SK-N-SH treated with all-trans-retinoic acid at 6 μM for 48 hours (cell line): ENCODE results near the gene STPG3.

Experiments used
- ARNTL ChIP-seq: fragments of 450-650 bp; formaldehyde crosslinking; IDR thresholded peaks from 2 replicates; pipeline ENCODE4 v1.5.0; 2020; ENCODE audit warnings: low read depth, mild to moderate bottlenecking, moderate library complexity, borderline replicate concordance
- BACH2 ChIP-seq: fragments of 250-450 bp; sonication (Bioruptor Pico); IDR thresholded peaks from 2 replicates; pipeline ENCODE4 v1.9.0; 2021; ENCODE audit warnings: mild to moderate bottlenecking, borderline replicate concordance
- CREB5 ChIP-seq: fragments of 250-450 bp; sonication (Bioruptor Pico); IDR thresholded peaks from 2 replicates; pipeline ENCODE4 v1.5.1; 2020; ENCODE audit warnings: low read depth, mild to moderate bottlenecking, moderate library complexity
- CSRNP3 ChIP-seq: fragments of 250-450 bp; sonication (Bioruptor Pico); IDR thresholded peaks from 2 replicates; pipeline ENCODE4 v1.5.1; 2021; ENCODE audit warnings: mild to moderate bottlenecking, moderate library complexity
- ISL1 ChIP-seq: fragments of 250-450 bp; sonication (Bioruptor Pico); IDR thresholded peaks from 2 replicates; pipeline ENCODE4 v2.1.2; 2022; ENCODE audit warnings: mild to moderate bottlenecking, moderate library complexity
- POU6F1 ChIP-seq: fragments of 250-450 bp; sonication (Bioruptor Pico); IDR thresholded peaks from 2 replicates; pipeline ENCODE4 v1.8.0; 2021; ENCODE audit warnings: low read depth, mild to moderate bottlenecking, moderate library complexity, borderline replicate concordance
- RARB ChIP-seq: fragments of 250-450 bp; sonication (Bioruptor Pico); IDR thresholded peaks from 2 replicates; pipeline ENCODE4 v1.8.0; 2021; ENCODE audit warnings: mild to moderate bottlenecking, moderate library complexity
- SNAI2 ChIP-seq: fragments of 250-450 bp; sonication (Bioruptor Pico); IDR thresholded peaks from 2 replicates; pipeline ENCODE4 v1.5.0; 2020; ENCODE audit warnings: mild to moderate bottlenecking, moderate library complexity
- TOX ChIP-seq: fragments of 250-450 bp; sonication (Bioruptor Pico); IDR thresholded peaks from 2 replicates; pipeline ENCODE4 v1.8.0; 2021; ENCODE audit warnings: mild to moderate bottlenecking, moderate library complexity, borderline replicate concordance
- ZC3H10 ChIP-seq: fragments of 250-450 bp; sonication (Bioruptor Pico); IDR thresholded peaks from 2 replicates; pipeline ENCODE4 v1.5.1; 2021; ENCODE audit warnings: mild to moderate bottlenecking, moderate library complexity
- ZFP3 ChIP-seq: fragments of 250-450 bp; sonication (Bioruptor Pico); IDR thresholded peaks from 2 replicates; pipeline ENCODE4 v1.5.0; 2020; ENCODE audit warnings: mild to moderate bottlenecking, moderate library complexity
- ZNF8 ChIP-seq: fragments of 450-650 bp; formaldehyde crosslinking; IDR thresholded peaks from 2 replicates; pipeline ENCODE4 v1.5.0; 2020; ENCODE audit warnings: mild to moderate bottlenecking, moderate library complexity
- TF ChIP-seq, protein P1 (sequence below): fragments of 250-450 bp; sonication (Bioruptor Pico); IDR thresholded peaks from 2 replicates; pipeline ENCODE4 v1.5.0; 2020; ENCODE audit warnings: mild to moderate bottlenecking, moderate library complexity
- TF ChIP-seq, protein P2 (sequence below): fragments of 250-450 bp; sonication (Bioruptor Pico); IDR thresholded peaks from 2 replicates; pipeline ENCODE4 v1.8.0; 2020; ENCODE audit warnings: mild to moderate bottlenecking, moderate library complexity, borderline replicate concordance

DNA sequence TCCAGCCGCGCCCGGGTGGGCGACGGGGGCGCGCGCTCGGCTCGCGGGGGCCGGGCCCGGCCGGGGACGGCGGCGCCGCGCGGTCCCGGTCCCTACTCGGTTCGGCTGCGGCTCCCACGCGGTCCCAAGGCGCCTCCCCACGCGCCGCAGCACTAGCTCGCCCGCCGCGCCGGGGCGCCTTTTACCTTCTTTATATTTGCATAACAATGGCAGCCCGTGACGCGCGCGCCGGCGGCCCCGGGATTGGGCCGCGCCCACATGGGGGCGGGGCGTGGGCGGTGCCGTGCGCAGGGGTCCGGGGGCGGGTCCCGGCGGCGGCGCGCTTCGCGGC, 51.0 kb downstream of the STPG3 start, which contains the start of gene NRARP:
- TF ChIP-seq BACH2 (CRISPR knock-in tag) (no peak), ZC3H10 (no peak), CREB5 (CRISPR knock-in tag) (no peak), RARB (CRISPR knock-in tag) (no peak), ARNTL (CRISPR knock-in tag) (no peak), TOX (CRISPR knock-in tag) (no peak), POU6F1 (CRISPR knock-in tag) (no peak), ISL1 (CRISPR knock-in tag) (no peak), ZNF8 (no peak), ZFP3 (no peak), CSRNP3 (CRISPR knock-in tag) (no peak), SNAI2 (CRISPR knock-in tag) (no peak)
- TF ChIP-seq, protein P1, sequence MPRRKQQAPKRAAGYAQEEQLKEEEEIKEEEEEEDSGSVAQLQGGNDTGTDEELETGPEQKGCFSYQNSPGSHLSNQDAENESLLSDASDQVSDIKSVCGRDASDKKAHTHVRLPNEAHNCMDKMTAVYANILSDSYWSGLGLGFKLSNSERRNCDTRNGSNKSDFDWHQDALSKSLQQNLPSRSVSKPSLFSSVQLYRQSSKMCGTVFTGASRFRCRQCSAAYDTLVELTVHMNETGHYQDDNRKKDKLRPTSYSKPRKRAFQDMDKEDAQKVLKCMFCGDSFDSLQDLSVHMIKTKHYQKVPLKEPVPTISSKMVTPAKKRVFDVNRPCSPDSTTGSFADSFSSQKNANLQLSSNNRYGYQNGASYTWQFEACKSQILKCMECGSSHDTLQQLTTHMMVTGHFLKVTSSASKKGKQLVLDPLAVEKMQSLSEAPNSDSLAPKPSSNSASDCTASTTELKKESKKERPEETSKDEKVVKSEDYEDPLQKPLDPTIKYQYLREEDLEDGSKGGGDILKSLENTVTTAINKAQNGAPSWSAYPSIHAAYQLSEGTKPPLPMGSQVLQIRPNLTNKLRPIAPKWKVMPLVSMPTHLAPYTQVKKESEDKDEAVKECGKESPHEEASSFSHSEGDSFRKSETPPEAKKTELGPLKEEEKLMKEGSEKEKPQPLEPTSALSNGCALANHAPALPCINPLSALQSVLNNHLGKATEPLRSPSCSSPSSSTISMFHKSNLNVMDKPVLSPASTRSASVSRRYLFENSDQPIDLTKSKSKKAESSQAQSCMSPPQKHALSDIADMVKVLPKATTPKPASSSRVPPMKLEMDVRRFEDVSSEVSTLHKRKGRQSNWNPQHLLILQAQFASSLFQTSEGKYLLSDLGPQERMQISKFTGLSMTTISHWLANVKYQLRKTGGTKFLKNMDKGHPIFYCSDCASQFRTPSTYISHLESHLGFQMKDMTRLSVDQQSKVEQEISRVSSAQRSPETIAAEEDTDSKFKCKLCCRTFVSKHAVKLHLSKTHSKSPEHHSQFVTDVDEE (CRISPR knock-in tag) = no peak
- TF ChIP-seq, protein P2, sequence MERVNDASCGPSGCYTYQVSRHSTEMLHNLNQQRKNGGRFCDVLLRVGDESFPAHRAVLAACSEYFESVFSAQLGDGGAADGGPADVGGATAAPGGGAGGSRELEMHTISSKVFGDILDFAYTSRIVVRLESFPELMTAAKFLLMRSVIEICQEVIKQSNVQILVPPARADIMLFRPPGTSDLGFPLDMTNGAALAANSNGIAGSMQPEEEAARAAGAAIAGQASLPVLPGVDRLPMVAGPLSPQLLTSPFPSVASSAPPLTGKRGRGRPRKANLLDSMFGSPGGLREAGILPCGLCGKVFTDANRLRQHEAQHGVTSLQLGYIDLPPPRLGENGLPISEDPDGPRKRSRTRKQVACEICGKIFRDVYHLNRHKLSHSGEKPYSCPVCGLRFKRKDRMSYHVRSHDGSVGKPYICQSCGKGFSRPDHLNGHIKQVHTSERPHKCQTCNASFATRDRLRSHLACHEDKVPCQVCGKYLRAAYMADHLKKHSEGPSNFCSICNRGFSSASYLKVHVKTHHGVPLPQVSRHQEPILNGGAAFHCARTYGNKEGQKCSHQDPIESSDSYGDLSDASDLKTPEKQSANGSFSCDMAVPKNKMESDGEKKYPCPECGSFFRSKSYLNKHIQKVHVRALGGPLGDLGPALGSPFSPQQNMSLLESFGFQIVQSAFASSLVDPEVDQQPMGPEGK (CRISPR knock-in tag) = no peak
